ENCODE results near the gene ZC3HAV1L.
A peak's percentile ranks its signal among the peaks of the same experiment; 100 is the strongest.
"Not testable (repeated sequence)": the region's sequence is repeated elsewhere in the genome, so short reads cannot be mapped to it uniquely, and the experiment has no call there.

The ZC3HAV1L gene

DNA sequence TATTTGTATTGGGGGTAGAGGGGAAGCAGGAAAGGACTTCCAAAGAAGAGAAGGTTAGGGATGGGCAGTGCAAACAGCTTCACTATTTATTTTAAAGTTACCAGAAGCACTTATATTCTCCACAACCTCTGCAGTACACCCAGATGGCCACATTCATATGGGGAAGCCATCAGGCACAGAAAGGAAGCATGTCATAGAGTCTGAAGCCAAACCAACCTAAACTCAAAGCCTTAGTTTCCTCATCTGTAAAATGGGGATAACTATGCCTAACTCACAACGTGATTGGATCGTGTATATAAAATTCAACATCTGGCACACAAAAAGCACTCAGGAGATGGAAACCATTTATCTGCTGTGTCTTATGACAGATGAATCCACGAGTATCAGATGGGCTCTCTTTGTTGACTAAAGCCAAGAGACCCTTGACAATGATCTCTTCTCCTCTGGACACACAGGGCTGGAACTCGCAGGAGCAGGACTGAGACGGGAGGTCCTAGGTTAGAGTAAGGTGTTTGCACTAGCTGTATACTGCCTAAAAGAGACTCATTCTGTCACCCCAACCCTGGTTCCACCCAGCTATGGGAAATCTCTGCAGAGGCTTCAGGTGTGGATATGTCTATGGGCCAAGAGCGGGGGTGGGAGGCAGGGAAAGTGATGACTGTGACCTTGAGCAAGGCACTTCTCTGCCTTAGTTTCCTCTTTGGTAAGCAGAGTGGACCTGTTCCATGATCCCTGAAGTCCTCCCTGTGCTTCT, 56.4 kb downstream of the ZC3HAV1L start:
- DNase-seq (ENCODE audit: extremely low spot score) = peak; percentile 50
- CTCF ChIA-PET = interaction anchor here (0.6 to 1.0 kb wide), 2 partner anchors 45 to 93 kb away, joined by 3 read pairs; no protein-coding TSS in a partner anchor
- TF ChIP-seq L3MBTL2 (conservative IDR thresholded peaks at IDR 0.05) = no peak
- TF ChIP-seq FOXM1 (IDR thresholded peaks at IDR 0.05; ENCODE audit: borderline replicate concordance) = no peak
- TF ChIP-seq, protein P1, sequence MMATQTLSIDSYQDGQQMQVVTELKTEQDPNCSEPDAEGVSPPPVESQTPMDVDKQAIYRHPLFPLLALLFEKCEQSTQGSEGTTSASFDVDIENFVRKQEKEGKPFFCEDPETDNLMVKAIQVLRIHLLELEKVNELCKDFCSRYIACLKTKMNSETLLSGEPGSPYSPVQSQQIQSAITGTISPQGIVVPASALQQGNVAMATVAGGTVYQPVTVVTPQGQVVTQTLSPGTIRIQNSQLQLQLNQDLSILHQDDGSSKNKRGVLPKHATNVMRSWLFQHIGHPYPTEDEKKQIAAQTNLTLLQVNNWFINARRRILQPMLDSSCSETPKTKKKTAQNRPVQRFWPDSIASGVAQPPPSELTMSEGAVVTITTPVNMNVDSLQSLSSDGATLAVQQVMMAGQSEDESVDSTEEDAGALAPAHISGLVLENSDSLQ (IDR thresholded peaks at IDR 0.05) = no peak
- TF ChIP-seq FOXA1 (IDR thresholded peaks at IDR 0.05) = no peak
- no peak for TF ChIP-seq BHLHE40 (IDR thresholded peaks at IDR 0.05; ENCODE audit: borderline replicate concordance)
- POLR2A ChIA-PET = interaction anchor here (1.0 to 1.4 kb wide), 2 partner anchors 16 to 89 kb away, joined by 3 read pairs; no protein-coding TSS in a partner anchor

DNA sequence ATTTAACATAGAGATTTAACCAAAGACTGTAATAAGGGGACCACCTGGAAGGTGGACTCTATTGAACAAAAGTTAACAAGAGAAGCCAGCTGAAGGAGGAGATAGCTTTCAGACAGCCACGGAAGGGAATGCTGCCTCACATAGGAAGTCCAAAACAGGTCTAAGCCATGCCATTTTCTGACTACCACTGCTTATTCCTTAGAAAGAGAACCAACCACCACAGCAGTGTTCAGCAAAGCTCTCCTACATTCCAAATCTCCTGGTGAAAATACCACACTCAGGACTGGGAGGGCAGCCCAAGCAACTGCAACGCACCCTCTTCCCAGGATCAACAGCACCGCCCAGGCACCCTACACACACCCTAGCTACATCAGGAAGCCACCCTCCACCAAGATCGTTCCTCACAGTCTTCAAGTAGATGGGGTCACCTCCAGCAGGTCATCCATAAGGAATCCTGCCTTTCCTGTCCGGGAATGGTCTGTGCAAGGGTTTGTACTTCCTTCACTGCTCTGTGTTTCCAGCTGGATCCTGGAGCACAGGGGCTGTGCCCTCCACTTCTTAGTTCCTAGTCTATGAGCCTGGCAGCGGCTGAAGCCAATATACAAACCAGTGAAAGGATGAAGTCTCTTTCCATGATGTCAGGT, 57.2 kb downstream of the ZC3HAV1L start:
- DNase-seq (ENCODE audit: extremely low spot score) = no peak
- CTCF ChIA-PET = interaction anchor here (0.5 to 1.0 kb wide), 4 partner anchors 44 to 707 kb away, joined by 3 read pairs; no protein-coding TSS in a partner anchor

DNA sequence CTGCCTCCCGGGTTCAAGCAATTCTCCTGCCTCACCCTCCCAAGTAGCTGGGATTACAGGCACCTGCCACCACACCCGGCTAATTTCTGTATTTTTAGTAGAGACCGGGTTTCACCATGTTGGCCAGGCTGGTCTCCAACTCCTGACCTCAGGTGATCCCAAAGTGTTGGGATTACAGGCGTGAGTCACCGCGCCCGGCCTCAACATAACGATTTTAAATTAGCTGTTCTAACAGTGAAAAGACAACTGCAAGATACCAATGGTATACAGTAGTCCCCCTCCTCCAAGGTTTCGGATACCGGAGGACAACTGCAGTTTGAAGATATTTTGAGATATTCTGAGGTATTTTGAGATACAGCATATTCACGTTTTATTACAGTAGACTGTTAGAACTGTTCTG, 59.7 kb downstream of the ZC3HAV1L start:
- POLR2A ChIA-PET; DNase-seq (ENCODE audit: extremely low spot score): not testable (repeated sequence)
- CTCF ChIA-PET = interaction anchor here (2.5 kb wide), 1 partner anchor 90 kb away, joined by 16 read pairs; no protein-coding TSS in a partner anchor

More for the DNA sequence above, 57.2 kb downstream of the ZC3HAV1L start:
- TF ChIP-seq, protein P1 (IDR thresholded peaks at IDR 0.05) = no peak
- TF ChIP-seq SP1 (IDR thresholded peaks at IDR 0.05) = no peak
- no peak for TF ChIP-seq FOXK2 (IDR thresholded peaks at IDR 0.05)
- no peak for TF ChIP-seq CTBP1 (IDR thresholded peaks at IDR 0.05; ENCODE audit: borderline replicate concordance)
- no peak for TF ChIP-seq LEF1 (IDR thresholded peaks at IDR 0.05; ENCODE audit: borderline replicate concordance)
- TF ChIP-seq FOXM1 (IDR thresholded peaks at IDR 0.05; ENCODE audit: borderline replicate concordance) = no peak
- TF ChIP-seq BHLHE40 (IDR thresholded peaks at IDR 0.05; ENCODE audit: borderline replicate concordance) = no peak
- no peak for TF ChIP-seq ELF4 (IDR thresholded peaks at IDR 0.05)
- TF ChIP-seq FOXA1 (IDR thresholded peaks at IDR 0.05) = no peak
- no peak for TF ChIP-seq TARDBP (IDR thresholded peaks at IDR 0.05)
- TF ChIP-seq ZNF384 (IDR thresholded peaks at IDR 0.05) = no peak
- no peak for TF ChIP-seq NFRKB (IDR thresholded peaks at IDR 0.05)
- TF ChIP-seq SUZ12 (IDR thresholded peaks at IDR 0.05) = no peak
- no peak for TF ChIP-seq ARNT (IDR thresholded peaks at IDR 0.05)
- TF ChIP-seq HDGF (IDR thresholded peaks at IDR 0.05; ENCODE audit: borderline replicate concordance) = no peak
- no peak for TF ChIP-seq L3MBTL2 (conservative IDR thresholded peaks at IDR 0.05)
- POLR2A ChIA-PET = interaction anchor here (1.0 kb wide), 1 partner anchor 15 kb away, joined by 3 read pairs; no protein-coding TSS in a partner anchor
